Liver (tissue), 9 donors: ENCODE data around the gene ZSWIM8. TPM values are rescaled to one million over a fixed set of nuclear protein-coding genes. Genes with fewer than 3 reads are reported as not detected.

Experiments
- DNase-seq: peaks from one replicate; pipeline ENCODE4 v3.0.0-alpha.2; 2017; ENCODE audit warnings: low spot score
- H3K27ac ChIP-seq, 2 donors: one replicate each; pipeline ENCODE4 v1.7.0; 2013; ENCODE audit warnings: inconsistent platforms in 2 of 2, low read length in 2 of 2, control low read depth in 1 of 2, low read depth in 1 of 2, mild to moderate bottlenecking in 1 of 2
- H3K27me3 ChIP-seq, 4 donors: one replicate each; pipeline versions ENCODE4 v1.6.1 to v1.7.0; 2013; ENCODE audit warnings: low read length in 3 of 4, inconsistent platforms in 1 of 4, mild to moderate bottlenecking in 1 of 4, moderate library complexity in 1 of 4; ENCODE audit not compliant: control insufficient read depth in 4 of 4, insufficient read depth in 4 of 4
- H3K36me3 ChIP-seq, 4 donors: one replicate each; pipeline versions ENCODE4 v1.6.1 to v1.7.0; 2013; ENCODE audit warnings: low read length in 3 of 4, mild to moderate bottlenecking in 3 of 4, low read depth in 1 of 4, moderate library complexity in 1 of 4; ENCODE audit not compliant: control insufficient read depth in 4 of 4, insufficient read depth in 3 of 4
- H3K4me1 ChIP-seq, 4 donors: one replicate each; pipeline versions ENCODE4 v1.6.1 to v1.7.0; 2013; ENCODE audit warnings: low read length in 3 of 4, mild to moderate bottlenecking in 3 of 4, moderate library complexity in 1 of 4; ENCODE audit not compliant: control insufficient read depth in 4 of 4, insufficient read depth in 4 of 4
- H3K4me3 ChIP-seq, 3 donors: one replicate each; pipeline versions ENCODE4 v1.6.1 to v1.7.0; 2013; ENCODE audit warnings: low read length in 3 of 3, control low read depth in 1 of 3, low read depth in 1 of 3, mild to moderate bottlenecking in 1 of 3
- H3K9ac ChIP-seq, 2 donors: one replicate each; pipeline ENCODE4 v1.7.0; 2013; ENCODE audit warnings: low read length in 2 of 2, mild to moderate bottlenecking in 2 of 2, moderate library complexity in 2 of 2, control low read depth in 1 of 2, low read depth in 1 of 2
- H3K9me3 ChIP-seq, 4 donors: one replicate each; pipeline versions ENCODE4 v1.6.1 to v1.7.0; 2013; ENCODE audit warnings: low read length in 3 of 4; ENCODE audit not compliant: control insufficient read depth in 4 of 4
- ATF3 ChIP-seq: IDR thresholded peaks from 2 replicates; pipeline ENCODE4 v1.6.1; 2016; ENCODE audit warnings: antibody characterized with exemption
- CTCF ChIP-seq: fragments of 150-350 bp; IDR thresholded peaks from 2 replicates; pipeline ENCODE4 v1.5.1; 2017; ENCODE audit warnings: improper control_type of control experiment, low read depth, low read length; ENCODE audit not compliant: missing input control
- EGR1 ChIP-seq, 2 donors: IDR thresholded peaks; 2 replicates each; pipeline ENCODE4 v1.6.1; 2016 to 2018; ENCODE audit warnings: antibody characterized with exemption in 2 of 2, low read depth in 2 of 2
- FOXA1 ChIP-seq: IDR thresholded peaks from 2 replicates; pipeline ENCODE4 v1.6.1; 2016; ENCODE audit warnings: antibody characterized with exemption
- HNF4A ChIP-seq, 2 donors: conservative IDR thresholded peaks; 2 replicates each; pipeline ENCODE4 v1.6.1; 2016; ENCODE audit warnings: antibody characterized with exemption in 2 of 2, mild to moderate bottlenecking in 2 of 2
- HNF4G ChIP-seq: IDR thresholded peaks from 2 replicates; pipeline ENCODE4 v1.6.1; 2016; ENCODE audit warnings: antibody characterized with exemption
- JUND ChIP-seq, 2 donors: IDR thresholded peaks; 2 replicates each; pipeline ENCODE4 v1.6.1; 2016; ENCODE audit warnings: antibody characterized with exemption in 2 of 2
- MAX ChIP-seq: IDR thresholded peaks from 2 replicates; pipeline ENCODE4 v1.6.1; 2016; ENCODE audit warnings: antibody characterized with exemption
- RAD21 ChIP-seq, 2 donors: IDR thresholded peaks; 2 replicates each; pipeline ENCODE4 v1.6.1; 2016; ENCODE audit warnings: antibody characterized with exemption in 2 of 2, mild to moderate bottlenecking in 2 of 2
- REST ChIP-seq: IDR thresholded peaks from 2 replicates; pipeline ENCODE4 v1.6.1; 2016; ENCODE audit warnings: antibody characterized with exemption, mild to moderate bottlenecking
- RXRA ChIP-seq, 2 donors: IDR thresholded peaks; 2 replicates each; pipeline ENCODE4 v1.6.1; 2017 to 2018; ENCODE audit warnings: antibody characterized with exemption in 2 of 2, mild to moderate bottlenecking in 1 of 2
- SP1 ChIP-seq: IDR thresholded peaks from 2 replicates; pipeline ENCODE4 v1.6.1; 2018; ENCODE audit warnings: antibody characterized with exemption, mild to moderate bottlenecking
- TAF1 ChIP-seq: conservative IDR thresholded peaks from 2 replicates; pipeline ENCODE4 v1.6.1; 2016; ENCODE audit warnings: antibody characterized with exemption, mild to moderate bottlenecking
- YY1 ChIP-seq: IDR thresholded peaks from 2 replicates; pipeline ENCODE4 v1.6.1; 2016; ENCODE audit warnings: antibody characterized with exemption, mild to moderate bottlenecking
- ZBTB33 ChIP-seq: IDR thresholded peaks from 2 replicates; pipeline ENCODE4 v1.6.1; 2016; ENCODE audit warnings: antibody characterized with exemption
- WGBS: extraction: QIAGEN DNeasy Blood & Tissue Kit; methylation state at CpG from one replicate; pipeline ENCODE4 v1.1.7; 2013; 5-methylcytosine and 5-hydroxymethylcytosine counted together
- polyA plus RNA-seq, 2 donors: library from polyadenylated mRNA; stranded (reverse) in 1 of 2; unstranded in 1 of 2; fragments of 200-250 nt in 1 of 2; fragments of >200 nt in 1 of 2; fragmentation: Nextera tagmentation in 1 of 2; extraction: Ambion mirVana in 1 of 2; gene quantifications; one replicate each; pipeline versions ENCODE4 v1.2.1 to v1.2.3, GENCODE V29; 2013 to 2015
- total RNA-seq, 2 donors: library from RNA; depleted of rRNA; stranded (reverse); fragments of >200 nt; gene quantifications; one replicate each; pipeline ENCODE4 v1.2.3, GENCODE V29; 2014
- donor health status: healthy.
- donor health status: healthy.
- donor health status: healthy.
- donor health status: healthy.
- donor health status: healthy.

Gene ZSWIM8
- total and polyA plus RNA-seq, 4 donors = 33.3 to 66.2 (median 44.4) TPM

GRCh38 chr10:73823391-73823790 is 38.0 kb downstream of the ZSWIM8 start:
- 81% methylated on average over 7 of the region's 7 CpGs for WGBS
- Histone ChIP-seq H3K27ac (no peak overlapping the region), H3K36me3 (peaks cover 0 to 5% (median 2%) of the 10 kb centered on the region in 4 donors)

GRCh38 chr10:73824146-73824725 is 38.8 kb downstream of the ZSWIM8 start:
- Histone ChIP-seq H3K4me3 (no peak overlapping the region), H3K4me1 (peaks cover 7 to 10% (median 8%) of the 10 kb centered on the region in 4 donors), H3K27ac (no peak overlapping the region), H3K9me3 (no peaks in the 10 kb centered on the region), H3K27me3 (no peaks in the 10 kb centered on the region), H3K9ac (no peak overlapping the region), H3K36me3 (peaks cover 0 to 5% (median 2%) of the 10 kb centered on the region in 4 donors)
- 98% methylated on average over 14 of the region's 14 CpGs for WGBS
- TF ChIP-seq RXRA (IDR thresholded peaks at IDR 0.05) (no peak), TAF1 (no peak), MAX (no peak), HNF4G (no peak), ZBTB33 (no peak), SP1 (no peak), CTCF (no peak), ATF3 (no peak), FOXA1 (no peak), HNF4A (conservative IDR thresholded peaks at IDR 0.05) (no peak), RAD21 (IDR thresholded peaks at IDR 0.05) (no peak), REST (no peak), YY1 (no peak), JUND (IDR thresholded peaks at IDR 0.05) (no peak), EGR1 (IDR thresholded peaks at IDR 0.05; ENCODE audit: low read depth in 2 of 2) (no peak)
- no peak for DNase-seq

More at GRCh38 chr10:73823391-73823790, 38.0 kb downstream of the ZSWIM8 start:
- H3K4me1 ChIP-seq = peaks cover 10 to 19% (median 16%) of the 10 kb centered on the region in 4 donors
- no peaks in the 10 kb centered on the region for H3K9me3 ChIP-seq
- H3K9ac ChIP-seq = no peak overlapping the region
- no peak for TF ChIP-seq JUND (IDR thresholded peaks at IDR 0.05)
- TF ChIP-seq RAD21 (IDR thresholded peaks at IDR 0.05) = no peak
- no peak for DNase-seq
- H3K27me3 ChIP-seq = no peaks in the 10 kb centered on the region
- no peak overlapping the region for H3K4me3 ChIP-seq
